NAMALWA (cell line): Measurements from ENCODE around the gene CFAP298.

Experiments
- DNase-seq: peaks from one replicate; pipeline ENCODE4 v3.0.0-alpha.2; 2015; ENCODE audit warnings: low spot score

Gene CFAP298

DNA sequence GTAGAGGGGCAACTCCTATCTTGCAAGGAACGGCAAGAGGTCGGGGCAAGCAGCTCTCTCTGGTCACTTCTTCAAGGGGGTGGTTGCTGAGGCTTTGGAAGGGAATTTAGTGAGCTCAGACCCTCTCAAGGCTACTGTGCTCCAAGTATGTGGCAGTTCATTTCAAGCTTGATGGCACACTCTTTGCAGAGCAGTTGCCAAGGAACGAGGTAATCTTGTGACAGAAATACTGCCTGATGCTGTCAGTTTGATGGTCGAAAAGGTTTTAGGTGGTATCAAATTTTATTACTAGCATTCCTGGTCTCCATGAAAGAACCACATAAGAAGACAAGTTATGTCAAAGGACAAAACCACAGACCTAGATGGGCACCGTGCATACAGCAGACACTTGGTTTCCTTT lies 13.1 kb downstream of the CFAP298 start:
- DNase-seq: no peak

DNA sequence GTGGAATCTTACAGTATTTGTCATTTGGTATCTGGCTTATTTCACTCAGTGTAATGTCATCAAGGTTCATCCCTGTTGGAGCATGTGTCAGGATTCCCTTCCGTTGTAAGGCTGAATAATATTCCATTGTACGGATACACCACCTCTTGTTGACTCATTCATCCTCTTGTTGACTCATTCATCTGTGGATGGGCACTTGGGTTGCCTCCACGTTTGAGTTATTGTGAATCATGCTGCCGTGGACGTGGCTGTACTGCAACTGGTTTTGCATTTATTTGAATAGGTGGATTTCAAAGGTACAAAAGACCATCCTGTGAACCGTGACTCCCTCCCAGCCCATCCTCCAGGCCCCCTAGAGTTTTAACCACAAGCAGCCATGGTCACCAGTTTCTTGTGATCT lies 15.0 kb downstream of the CFAP298 start:
- DNase-seq: no peak

DNA sequence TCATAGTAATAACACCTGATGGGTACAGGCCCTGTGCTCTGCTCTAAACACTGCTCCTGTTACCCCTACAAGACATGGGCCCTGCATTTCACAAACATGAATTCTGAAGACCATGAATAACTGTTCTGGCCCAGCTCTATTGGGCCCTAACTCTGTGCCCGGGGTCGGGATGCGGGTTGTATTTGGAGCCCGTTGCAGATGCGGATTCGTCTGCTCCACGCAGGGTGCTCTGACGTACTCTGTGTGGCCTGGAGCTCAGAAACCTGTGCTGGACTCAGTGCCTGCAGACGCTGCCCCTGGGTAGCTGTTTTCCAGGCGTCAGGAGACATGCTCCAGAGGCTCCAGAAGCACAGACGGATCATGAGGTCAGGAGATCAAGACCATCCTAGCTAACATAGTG lies 16.7 kb downstream of the CFAP298 start:
- DNase-seq: no peak

DNA sequence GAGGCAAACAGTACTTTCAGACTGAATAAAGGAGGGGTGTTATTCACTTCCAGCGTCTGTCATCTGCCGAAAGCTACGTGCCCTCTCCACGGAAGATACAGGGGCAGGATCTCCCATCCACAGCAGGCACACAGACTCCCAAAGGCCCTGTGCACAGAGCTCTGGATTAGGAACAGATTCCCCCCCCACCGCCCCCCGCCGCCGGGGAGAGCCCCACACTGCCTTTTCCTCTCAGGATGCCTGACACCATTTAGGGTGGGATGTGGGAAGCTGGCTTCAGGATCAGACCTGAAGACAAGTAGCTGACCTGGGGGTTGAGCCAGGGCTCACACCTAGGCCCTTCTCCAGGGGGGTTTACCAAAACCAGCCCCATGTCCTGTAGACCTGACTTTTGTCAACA lies 18.5 kb downstream of the CFAP298 start:
- DNase-seq: no peak

DNA sequence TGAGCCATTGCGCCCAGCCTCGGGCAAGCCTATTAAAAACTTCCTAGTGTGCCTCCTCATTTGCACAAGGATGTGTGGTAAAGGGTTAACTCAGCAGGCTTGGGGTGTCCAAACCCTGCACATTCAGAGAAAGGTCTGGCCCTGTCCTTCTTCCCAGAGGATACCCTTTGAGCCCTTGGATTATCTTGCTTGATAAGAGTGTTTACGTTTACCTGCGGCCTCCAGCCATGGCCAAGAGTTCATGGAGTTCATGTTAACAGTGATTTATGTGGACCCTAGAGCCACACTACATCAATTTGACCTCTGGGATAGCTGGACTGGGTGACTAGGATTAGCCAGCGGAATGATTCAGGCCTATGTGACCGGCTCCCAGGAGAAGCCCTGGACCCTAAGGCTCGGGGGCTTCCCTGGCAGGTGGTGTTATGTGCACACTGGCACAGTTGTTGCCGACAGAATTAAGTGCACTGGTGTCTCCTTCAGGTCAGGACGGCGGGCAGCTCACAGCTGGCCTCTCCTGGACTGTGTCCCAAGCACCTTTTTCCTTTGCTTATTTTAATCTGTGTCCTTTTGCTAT lies 19.2 kb downstream of the CFAP298 start:
- no peak for DNase-seq

DNA sequence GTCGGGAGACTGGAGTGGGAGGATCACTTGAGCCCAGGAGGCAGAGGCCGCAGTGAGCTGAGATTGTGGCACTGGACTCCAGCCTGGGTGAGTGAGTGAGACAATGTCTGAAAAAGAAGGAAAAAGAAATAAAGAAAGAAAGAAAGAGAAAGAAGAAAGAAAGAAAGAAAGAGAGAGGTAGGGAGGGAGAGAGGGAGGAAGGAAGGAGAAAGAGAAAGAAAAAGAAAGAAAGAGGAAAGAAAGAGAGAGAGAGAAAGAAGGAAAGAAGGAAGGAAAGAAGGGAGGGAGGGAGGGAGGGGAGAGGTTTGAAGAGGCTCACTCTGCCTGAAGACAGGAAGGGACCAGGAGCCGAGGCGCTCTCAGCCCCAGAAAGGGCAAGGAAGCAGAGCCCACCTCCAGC lies 22.0 kb downstream of the CFAP298 start:
- no peak for DNase-seq

DNA sequence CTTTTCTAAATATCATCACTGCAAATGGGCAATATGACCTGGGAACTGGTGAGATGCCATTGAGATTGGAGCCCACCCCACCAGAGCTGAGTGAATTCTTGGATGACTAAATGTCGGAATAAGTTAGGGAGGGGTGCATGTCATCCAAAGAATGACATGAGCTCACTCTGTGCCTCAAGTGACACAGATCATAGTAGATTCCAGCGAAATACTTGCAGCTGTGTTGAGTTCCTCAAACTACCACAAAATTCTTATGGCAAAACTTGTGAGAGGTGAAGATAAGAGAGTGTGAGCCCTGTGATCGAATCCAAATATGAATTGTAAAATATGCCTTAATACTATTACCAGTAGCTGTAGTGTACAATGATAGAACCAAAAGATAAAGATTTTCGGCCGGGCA lies 24.5 kb downstream of the CFAP298 start:
- no peak for DNase-seq

DNA sequence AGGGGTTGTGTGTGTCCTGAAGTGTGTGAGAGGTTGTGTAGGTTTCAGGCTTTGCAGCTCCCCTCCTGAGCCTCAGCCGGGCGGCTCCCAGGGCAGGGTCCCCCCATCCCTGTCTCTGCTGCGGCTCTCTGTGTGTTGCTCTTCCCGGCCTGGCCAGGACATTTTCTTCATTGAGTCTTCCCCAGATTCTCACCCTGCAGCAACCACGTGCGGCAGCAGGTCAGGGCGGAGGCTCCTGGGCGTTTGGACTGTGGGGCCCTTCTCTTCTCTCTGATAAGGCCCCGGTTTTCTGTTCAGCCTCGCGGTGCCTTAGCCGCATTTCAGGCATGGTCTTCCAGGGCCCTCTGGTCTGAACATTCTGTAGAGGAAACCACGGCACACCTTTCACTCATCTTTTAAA lies 25.1 kb downstream of the CFAP298 start:
- DNase-seq: no peak

DNA sequence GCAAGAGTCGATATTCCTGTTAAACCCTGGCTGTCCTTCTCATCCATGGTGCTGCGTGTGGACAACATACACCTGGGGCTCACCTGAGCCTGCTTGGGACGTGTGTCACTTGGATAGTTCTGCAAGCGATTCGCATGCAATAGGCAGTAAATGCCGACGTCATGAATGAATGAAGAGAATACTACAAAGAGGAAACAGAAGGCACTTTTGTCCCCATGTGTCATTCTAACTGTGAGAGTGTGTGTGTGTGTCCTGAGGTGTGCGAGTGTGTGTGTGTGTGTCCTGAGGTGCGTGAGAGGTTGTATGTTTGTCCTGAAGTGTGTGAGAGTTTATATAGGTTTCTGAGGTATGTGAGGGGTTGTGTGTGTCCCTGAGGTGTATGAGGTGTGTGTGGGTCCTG lies 26.2 kb downstream of the CFAP298 start:
- DNase-seq: no peak

DNA sequence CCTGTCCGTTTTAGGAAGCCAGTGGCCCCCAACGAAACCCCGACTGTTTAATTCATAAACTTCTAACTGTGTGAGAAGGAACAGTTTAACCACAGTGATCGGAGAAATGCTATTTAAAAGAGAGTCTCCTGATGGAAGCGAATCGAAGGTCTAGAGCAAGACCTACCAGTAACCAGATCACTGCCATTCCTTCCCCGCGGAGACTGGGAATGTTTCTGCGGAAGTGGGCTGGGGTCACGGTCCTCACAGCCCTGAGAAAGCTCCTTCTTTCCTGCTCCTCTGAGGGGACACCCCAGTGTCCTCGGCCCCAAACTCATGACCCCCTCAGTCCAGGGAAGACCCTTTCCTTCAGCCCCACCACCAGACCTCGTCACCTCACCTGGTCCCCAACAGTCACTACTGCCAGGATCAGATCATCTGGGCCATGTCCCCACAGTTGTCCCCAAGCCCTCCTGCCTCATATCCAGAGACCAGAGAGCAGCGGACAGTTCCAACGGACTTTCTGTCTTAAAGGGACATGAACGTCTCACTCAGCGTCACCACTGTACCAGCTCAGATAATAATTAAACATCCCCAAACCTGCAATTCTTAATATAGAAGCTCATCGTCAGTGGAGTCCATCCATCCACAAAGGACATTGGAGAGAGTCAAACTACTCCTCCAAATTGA lies 27.0 kb downstream of the CFAP298 start, which contains the start of gene TCP10L:
TCP10L (minus strand) TSS at position 482 of the 669 bp plus-strand sequence. CDS start 1,219 bp downstream, outside the sequence.
- no peak for DNase-seq

DNA sequence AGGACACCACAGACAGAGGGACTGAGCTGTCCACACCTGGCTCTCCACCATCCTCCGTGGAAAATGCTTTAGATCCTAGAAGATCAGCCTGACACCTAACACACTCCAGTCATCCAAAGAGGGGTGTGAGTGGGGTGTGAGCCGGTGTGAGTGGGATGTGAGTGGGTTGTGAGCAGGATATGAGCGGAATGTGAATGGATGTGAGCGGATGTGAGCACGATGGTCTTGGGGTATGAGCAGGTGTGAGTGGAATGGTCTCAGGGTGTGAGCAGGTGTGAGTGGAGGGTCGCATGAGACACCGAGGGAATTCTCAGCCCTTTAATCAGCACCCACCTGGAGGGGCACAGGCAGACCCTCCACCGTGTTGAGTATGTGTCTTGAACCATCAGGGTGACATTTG lies 27.7 kb downstream of the CFAP298 start:
- DNase-seq: no peak

DNA sequence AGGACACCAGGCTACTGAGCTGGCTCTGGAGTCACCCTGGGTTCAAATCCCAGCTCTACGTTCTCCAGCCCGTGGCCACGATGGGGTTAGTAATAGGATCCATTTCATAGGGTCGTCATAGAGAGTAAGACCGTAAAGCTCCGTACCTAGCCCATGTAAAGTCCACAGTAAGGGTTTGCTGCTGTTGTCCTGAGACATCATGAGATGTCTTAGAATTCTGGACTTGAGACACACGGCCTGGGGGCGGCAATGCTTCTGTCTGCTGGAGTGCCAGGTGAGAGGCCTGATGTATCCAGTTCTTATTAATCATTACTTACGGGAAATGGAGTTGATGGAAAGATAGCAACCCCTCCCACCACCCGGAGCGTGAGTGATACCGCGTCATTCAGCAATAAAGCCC lies 30.4 kb downstream of the CFAP298 start:
- no peak for DNase-seq

DNA sequence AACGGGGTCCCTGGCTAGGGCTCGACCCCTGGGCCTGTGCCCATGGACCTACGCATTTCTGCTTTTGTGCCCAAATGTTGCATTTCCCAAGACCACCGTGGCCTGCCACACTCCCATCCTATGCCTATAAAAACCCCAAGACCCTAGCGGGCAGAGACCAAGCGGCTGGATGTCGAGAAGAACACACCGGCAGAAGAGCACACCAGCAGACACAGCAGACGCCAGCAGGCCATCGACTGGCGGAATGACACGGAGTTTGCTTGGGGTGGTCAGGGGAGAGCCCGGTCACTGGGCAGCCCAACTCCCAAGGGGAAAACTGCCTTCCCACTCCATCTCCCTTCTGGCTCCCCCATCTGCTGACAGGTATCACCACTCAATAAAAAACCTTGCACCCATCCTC lies 31.2 kb downstream of the CFAP298 start:
- no peak for DNase-seq

DNA sequence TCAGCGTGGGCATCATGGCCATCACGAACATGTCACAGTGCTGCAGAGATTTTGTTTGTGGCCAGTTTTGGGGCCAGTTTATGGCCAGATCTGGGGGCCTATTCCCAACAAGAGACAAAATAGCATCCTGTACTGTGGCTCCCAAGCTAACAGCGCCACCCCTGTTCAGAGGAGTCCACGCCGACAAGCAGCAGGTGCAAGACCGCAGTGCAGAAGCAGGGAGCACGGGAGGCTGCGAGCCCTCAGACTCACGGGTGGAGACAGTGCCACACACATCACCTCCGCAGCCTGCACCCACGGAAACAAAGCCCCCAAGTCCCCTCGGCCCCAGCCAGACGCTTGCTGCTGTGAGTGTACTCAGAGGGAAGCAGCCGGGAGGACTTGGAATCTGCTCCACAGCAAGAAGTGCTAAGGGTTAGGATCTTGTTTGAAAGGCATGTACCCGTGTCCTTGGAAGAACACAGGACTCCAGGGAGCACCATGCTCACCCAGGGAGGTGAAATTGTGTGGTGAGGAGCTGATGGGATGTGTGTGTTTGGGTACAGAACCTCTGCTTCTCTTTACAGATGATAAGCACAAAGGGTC lies 34.0 kb downstream of the CFAP298 start:
- no peak for DNase-seq

DNA sequence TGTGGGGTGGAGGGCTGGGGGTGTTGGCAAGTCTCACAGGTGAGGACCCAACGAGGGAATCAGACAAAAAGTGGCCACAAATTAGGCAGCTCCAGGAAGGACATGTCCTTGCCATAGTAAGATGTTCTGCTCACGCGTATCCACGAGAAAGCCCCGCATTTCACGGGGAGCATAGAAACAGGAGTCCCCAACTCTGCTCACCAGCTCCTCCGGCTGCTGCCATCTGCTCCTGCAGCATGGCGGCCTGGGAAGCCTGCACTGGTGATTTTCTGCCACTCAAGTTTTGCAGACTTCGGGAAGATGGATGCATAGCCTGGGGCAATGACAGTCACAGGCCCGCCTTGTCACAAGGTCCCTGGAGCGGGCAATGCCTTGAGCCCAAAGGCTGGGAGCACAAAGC lies 36.2 kb downstream of the CFAP298 start:
- DNase-seq: no peak

DNA sequence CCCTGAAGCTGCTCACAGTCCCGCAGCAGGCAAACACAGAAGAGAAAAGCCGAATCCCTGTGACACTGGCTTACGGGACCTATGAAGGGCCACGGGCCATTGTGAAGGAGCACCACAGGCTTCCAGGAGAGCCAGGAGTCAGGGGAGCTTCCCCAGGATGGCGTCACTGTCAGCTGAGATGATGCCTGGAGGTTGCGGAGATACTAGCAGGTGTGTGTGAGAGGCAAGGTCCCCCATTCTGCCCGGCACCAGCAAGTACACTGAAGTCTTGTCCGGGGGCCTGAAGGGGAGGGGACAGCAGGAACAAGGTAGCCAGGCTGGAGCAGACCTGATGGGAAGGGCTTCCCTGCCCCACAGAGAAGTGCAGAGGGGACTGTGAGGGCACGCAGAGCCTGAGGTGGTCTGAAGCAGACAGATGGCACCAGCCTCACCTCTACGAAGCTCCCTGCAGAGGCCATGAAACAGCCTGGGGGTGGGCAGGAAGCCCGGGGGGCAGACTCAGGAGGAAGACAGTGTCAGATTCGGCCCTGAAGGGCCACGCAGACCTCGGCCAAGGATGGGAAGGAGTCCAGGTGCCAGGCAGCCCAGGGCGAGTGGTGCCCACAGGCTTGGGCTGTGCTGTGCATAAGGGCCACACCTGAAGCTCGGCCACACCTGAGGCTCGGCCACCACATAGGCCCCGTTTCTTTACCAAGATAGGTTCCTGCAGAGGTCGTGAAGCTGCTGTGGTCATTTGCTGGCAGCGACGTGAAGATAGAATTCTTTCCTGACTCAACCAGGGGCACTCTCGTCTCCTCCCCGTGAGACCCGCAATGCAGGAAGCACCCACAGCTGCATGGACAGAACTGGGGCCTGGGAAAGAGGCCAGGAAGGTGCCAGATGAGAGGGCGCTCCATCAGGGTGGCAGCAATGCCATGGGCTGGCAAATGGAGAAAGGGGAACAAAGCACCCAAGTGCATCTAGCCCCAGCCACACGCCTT lies 36.9 kb downstream of the CFAP298 start:
- no peak for DNase-seq

DNA sequence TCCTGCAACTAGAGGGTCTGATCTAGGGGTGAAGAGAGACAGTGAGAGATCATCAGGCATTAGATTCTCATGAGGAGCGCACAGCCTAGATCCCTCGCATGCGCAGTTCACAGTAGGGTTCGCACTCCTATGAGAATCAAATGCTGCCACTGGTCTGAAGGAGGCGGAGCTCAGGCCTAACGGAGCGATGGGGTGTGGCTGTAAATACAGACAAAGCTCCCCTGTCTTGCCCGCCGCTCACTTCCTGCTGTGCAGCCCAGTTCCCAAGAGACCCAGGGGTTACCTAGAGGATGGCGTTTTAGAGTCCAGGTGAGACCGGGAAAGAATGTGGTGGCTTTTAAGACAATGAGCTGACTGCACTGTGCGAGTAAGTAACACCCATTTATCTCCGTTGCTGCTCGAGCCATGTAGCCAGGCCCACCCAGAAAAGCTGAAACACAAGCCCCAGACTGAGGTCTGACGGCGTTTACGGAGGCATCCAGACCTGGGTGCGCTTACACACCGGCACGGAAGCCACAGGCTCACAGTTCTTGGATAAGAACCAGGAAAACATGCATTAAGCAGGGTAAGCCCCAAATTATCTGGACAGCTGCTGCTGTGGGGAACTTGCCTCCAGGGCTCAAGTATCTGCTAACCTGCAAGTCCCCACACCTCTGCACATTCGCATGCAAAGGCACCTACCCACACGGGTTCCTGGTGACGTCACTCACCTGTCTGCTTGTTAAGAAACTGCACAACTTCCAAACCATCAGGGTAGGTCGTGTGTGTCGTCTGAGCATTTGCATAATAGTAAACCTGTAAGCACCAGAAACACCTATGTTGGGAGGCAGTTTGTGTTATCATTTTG lies 39.4 kb downstream of the CFAP298 start:
- no peak for DNase-seq

DNA sequence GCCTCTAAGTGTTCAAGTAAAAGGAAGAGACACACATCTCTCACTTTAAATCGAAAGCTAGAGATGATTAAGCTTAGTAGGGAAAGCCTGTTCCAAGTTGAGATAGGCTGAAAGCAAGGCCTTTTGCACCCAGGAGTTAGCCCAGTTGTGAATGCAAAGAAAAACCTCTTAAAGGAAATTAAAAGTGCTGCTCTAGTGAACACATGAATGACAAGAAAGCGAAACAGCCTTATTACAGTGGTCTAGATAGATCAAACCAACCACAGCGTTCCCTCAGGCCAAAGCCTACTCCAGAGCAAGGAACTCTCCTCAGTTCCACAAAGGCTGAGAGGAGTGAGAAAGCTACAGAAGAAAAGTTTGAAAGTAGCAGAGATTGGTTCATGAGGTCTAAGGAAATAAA lies 41.7 kb downstream of the CFAP298 start:
- no peak for DNase-seq

DNA sequence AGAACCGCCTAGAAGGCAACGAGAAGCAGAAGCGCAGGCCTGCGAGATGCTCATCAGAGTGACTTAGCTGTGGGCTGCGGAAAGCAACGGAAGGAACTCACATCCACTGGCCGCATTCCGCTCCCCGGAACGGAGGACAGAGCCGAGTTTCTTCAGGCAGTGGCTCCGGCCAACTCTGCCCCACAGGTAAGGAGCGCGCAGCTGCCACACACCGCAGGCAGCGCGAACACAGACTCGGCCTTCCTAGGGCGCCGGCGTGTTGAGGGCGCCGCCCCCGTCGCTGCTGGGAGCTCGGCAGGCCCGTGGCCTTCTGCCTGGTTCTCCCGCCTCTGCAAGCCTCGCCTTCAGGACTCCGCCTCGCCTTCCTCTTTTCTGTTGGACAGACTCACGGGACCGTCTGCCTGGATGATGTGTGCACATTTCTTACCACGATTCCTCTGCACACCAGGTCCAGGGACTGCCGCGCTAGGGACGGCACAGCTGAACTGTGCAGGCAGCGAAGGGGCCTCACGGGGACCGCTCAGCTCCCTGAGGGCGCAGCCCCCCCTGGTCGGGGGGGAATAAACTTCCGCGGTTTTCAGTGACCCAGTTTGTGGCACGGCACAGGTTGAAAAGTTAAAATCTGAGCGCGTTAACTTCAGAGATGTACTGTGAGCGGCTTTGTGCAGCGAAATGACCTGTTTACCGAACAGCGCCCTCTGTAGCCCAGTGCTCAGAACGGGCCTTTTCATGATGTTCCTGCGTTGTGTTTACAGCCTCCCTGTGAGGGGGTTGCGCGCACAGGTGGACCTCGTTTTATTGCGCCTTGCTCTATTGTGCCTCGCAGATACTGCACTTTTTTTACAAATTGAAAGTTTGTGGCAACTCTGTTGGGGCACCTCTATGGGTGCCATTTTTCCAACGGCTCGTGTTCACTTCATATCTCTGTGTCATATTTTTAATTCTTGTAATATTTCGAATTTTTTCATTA lies 42.6 kb downstream of the CFAP298 start:
- DNase-seq: peak; percentile 63

DNA sequence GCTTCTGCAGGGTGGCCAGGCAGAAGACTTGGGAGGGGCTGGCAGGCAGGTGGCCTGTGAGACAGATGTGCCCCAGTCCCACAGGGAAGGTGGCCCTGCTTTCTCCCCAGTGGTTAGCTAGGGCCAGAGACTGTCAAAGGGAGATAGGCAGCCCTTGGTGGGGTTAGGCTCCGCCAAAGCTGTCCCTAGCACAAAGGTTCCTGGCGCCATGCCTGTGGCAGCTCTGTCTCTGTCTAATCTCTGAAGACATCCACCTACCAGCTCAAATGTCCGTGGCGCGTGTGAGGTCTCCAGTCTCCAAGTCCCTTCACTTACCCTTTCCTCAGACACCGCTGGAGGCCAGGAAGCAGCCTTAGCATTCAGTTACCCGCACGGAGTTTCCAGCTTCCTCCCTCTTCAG lies 44.6 kb downstream of the CFAP298 start:
- no peak for DNase-seq
